C4-2B (cell line): ENCODE results near the gene SLC43A2.

Source experiments
- H3K27ac ChIP-seq: fragments of 450-650 bp; 2 replicates; pipeline ENCODE4 v1.5.1; 2017
- ZFX ChIP-seq: fragments of 450-650 bp; IDR thresholded peaks from 2 replicates; pipeline ENCODE4 v1.6.1; 2017
- TF ChIP-seq, protein P1 (sequence below): fragments of 450-650 bp; conservative IDR thresholded peaks from 2 replicates; pipeline ENCODE4 v1.5.1; 2017; ENCODE audit warnings: mild to moderate bottlenecking

The SLC43A2 gene

DNA sequence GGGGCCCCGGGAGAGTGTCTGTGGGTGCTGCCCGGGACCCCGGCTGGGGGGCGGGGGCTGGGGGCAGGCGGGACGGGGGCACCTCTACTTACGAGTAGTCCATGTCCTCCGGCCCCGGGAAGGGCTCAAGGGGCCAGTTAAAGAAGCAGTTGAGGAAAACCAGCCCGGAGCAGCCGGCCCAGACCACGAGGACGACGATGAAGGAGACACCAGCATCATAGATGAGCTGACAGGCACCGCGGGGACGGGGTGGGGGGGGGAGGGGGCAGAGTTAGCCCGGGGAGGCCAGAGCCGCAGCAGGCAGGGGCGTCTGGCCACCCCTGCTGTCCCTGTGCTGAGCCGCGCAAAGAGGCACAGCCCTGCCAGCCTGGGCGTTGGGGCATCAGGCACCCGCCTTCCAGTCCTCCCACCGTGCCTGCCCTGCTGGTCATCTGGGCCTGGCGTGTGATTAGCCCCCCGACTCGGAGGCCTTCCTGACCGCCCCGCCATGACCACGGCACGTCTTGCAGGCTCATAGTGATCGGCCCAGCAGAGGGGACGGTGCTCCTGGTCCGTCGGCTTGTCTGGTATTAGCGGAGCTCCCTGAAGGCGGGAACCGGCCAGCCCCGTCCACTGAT, 37.1 kb downstream of the SLC43A2 start:
- TF ChIP-seq, protein P1, sequence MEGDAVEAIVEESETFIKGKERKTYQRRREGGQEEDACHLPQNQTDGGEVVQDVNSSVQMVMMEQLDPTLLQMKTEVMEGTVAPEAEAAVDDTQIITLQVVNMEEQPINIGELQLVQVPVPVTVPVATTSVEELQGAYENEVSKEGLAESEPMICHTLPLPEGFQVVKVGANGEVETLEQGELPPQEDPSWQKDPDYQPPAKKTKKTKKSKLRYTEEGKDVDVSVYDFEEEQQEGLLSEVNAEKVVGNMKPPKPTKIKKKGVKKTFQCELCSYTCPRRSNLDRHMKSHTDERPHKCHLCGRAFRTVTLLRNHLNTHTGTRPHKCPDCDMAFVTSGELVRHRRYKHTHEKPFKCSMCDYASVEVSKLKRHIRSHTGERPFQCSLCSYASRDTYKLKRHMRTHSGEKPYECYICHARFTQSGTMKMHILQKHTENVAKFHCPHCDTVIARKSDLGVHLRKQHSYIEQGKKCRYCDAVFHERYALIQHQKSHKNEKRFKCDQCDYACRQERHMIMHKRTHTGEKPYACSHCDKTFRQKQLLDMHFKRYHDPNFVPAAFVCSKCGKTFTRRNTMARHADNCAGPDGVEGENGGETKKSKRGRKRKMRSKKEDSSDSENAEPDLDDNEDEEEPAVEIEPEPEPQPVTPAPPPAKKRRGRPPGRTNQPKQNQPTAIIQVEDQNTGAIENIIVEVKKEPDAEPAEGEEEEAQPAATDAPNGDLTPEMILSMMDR, result no peak
- no peak for TF ChIP-seq ZFX
- H3K27ac ChIP-seq, result no peak overlapping the region; the same call in 1 of the 2 replicates

DNA sequence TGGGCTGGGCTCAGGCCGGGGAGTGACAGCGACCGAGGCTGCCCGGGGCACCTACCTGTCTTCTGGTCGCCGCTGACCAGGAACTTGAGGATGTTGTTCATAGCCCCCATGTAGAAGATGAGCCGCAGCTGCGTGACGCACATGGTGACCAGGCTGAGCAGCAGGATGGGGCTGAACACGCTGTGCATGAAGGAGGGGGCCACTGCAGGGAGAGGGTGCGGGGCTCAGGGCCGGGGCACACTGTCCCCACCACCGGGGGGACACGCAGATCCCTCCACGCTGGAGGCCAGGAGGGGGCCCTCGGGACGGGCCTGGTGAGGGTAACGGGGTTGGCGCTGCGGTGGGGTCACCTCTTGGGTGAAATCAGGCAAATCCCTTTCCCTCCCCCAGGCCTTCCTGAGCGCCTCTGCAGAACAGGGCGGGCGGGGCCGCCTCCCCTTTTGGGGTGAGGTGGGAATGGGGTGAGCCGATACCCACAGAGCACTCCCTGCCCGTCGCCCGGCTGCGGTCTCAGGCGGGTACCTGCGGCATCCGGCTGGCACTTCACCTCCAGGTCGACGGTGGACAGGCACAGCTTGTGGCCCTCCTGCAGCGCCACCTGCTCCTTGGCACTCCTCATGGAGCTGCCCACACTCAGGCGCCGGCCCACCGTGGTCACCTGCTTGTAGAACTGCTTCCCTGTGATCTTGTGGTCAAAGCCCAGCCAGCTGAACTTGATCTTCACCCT, 37.7 kb downstream of the SLC43A2 start:
- peak overlapping the region; percentile 40 for H3K27ac ChIP-seq
- TF ChIP-seq, protein P1, result no peak
- no peak for TF ChIP-seq ZFX

DNA sequence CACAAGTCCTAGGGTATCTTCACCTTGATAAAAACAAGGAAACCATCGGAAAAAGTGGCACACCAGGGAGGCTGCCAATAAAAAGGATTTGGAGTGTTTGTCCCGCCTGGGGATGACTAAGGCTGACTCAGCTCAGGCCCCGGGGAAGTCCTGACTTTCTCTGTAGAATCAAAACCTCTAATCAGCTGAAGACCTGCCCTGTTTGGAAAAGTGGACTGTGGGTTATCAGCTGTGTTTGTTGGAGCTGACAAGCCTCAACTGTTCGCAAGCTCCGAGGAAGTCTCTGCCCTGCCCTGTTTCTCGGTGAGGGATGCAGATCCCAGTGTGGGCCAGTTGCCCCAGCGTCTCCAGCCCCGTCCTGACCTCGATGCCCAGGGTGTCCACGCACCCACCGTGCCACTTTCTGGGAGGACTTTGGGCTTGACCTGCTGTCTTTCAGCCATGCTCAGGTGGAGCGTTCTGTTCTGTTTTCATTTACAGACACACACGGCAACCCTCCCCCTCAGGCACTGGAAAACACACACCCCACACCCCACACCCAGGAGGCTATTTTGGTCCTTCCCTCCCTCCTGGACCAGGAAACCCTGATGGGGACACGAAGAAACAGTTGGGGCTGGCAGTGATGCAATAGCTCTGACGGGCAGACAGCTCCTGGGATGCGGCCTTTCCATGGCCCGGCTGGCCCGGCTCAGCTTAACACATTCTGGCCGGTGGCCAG, 38.4 kb downstream of the SLC43A2 start:
- H3K27ac ChIP-seq, result peak overlapping the region; percentile 40
- TF ChIP-seq, protein P1, result no peak
- TF ChIP-seq ZFX, result no peak

DNA sequence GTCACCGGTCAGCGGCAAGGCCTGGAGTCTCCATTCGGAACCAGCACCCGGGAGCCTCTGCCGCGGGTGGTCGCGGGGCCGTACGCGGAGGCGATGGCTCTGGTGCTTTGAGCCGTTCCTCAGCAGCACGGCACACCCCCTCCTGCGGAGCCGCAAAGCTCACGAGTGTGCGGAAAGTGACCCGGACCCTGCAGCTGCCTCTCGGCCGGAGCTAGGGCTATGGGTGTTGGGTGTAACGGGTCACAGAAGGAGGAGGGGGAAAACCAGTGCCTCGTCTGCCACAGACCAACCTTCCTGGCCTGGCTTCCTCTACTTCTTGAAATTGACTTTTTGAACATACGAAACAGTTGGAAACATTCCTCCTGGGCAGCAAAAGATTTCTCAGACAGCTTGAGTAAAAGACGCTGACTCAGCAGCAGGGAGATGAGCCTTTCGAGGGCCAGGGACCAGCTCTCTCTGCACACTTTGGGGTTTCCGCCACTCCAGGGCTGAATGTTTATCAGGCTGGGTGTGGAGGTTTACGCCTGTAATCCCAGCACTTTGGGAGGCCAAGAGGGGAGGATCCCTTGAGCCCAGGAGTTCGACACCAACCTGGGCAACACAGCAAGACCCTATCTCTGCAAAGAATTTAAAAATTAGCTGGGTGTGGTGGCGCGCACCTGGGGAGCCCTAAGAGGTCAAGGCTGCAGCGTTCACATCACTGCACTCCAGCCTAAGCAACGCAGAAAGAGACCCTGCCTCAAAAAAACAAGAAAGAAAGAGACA, 39.6 kb downstream of the SLC43A2 start:
- no peak for TF ChIP-seq ZFX
- TF ChIP-seq, protein P1, result no peak
- peak overlapping the region; percentile 40 for H3K27ac ChIP-seq

DNA sequence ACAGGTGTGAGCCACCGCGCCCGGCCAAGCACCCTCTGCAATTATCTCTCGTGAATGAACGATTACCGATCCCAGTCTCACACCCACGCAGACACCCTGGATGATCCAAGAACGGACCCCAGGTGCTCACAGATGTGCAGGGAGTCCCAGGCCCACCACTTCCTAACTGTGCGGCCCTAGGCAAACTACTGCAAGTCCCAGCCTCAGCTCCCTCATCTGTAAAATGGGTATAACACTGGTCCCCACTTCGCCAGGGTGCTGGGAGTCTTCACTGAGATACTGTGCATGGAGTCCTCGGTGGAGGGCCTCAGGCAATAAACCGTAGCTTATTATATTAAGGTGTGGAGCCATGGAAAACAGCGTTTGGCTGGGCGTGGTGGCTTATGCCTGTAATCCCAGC, 44.5 kb downstream of the SLC43A2 start:
- TF ChIP-seq, protein P1, result no peak
- TF ChIP-seq ZFX, result no peak

DNA sequence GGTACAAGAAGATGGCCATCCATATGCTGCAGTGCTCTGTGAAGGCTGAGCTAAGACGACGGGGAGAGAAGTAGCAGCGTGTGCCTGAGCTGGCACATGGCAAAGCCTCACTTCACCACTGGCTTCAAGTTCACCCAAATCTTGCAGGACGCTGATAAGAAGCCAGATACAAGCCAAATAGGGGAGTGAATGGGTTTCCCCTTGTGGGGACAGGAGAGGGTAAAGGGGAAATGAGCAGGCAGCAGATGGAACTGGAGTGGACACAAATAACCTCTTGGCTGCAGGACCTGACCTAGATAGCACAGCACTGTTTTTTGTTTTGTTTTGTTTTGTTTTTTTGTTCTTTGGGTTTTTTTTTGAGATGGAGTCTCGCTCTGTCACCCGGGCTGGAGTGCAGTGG, 45.1 kb downstream of the SLC43A2 start:
- TF ChIP-seq, protein P1, result no peak
- no peak for TF ChIP-seq ZFX
- no peak overlapping the region for H3K27ac ChIP-seq

More for the DNA sequence above, 44.5 kb downstream of the SLC43A2 start:
- no peak overlapping the region for H3K27ac ChIP-seq
